GM23248 (cell line): Measurements from ENCODE around the gene DXO.
"Not testable (repeated sequence)": the region's sequence is repeated elsewhere in the genome, so short reads cannot be mapped to it uniquely, and the experiment has no call there.

Experiments used
- EZH2 ChIP-seq: fragments of 200-600 bp; sonication (generic); IDR thresholded peaks from 2 replicates; pipeline ENCODE4 v1.6.1; 2018; ENCODE audit warnings: antibody characterized with exemption, mild to moderate bottlenecking; ENCODE audit not compliant: insufficient read depth, poor library complexity, severe bottlenecking
- EZH2phosphoT487 ChIP-seq: fragments of 200-600 bp; sonication (generic); IDR thresholded peaks from 2 replicates; pipeline ENCODE4 v1.6.1; 2018; ENCODE audit warnings: antibody characterized with exemption, moderate library complexity, mild to moderate bottlenecking, low read depth; ENCODE audit not compliant: insufficient read depth

DNA sequence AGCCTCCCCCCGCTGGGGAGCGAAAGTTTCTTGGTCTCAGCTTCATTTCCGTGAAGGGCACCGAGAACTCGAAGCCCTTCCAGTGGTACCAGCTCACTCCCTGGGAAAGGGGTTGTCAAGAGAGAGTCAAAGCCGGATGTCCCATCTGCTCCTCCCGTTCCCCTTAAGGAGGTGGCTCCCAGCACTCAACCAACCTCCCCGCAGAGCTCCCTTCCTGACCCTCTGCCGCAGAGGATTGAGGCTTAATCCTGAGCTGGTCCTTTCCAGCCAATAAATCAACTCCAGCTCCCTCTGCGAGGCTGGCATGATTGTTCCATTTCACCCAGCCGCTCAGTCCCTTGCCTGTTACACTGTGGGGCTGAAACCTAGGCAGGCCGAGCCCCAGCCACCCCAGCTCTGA lies 36.7 kb upstream of the DXO start:
- TF ChIP-seq EZH2phosphoT487, EZH2: not testable (repeated sequence)
